ENCODE results near the gene KNTC1.
"Not testable (repeated sequence)": the region's sequence is repeated elsewhere in the genome, so short reads cannot be mapped to it uniquely, and the experiment has no call there.

Gene KNTC1

GRCh38 chr12:122526683-122527477 lies at the start of gene KNTC1, which contains the start of gene RSRC2:
KNTC1 (plus strand) TSS chr12:122527249; CDS start chr12:122530064, 2,815 bp downstream.
RSRC2 (minus strand) TSS chr12:122526936; CDS start chr12:122526853, 83 bp downstream.
- DNase-seq, result peak; percentile 99 to 100

GRCh38 chr12:122480753-122481152 lies 46.3 kb upstream of the KNTC1 start:
- no peak for DNase-seq

- no peak for DNase-seq
Observed at GRCh38 chr12:122481861-122482260, 45.2 kb upstream of the KNTC1 start.

GRCh38 chr12:122483969-122484368 lies 43.1 kb upstream of the KNTC1 start:
- no peak for DNase-seq

GRCh38 chr12:122484385-122484784 lies 42.7 kb upstream of the KNTC1 start:
- DNase-seq, result not testable (repeated sequence)

GRCh38 chr12:122486360-122486759 lies 40.7 kb upstream of the KNTC1 start:
- DNase-seq, result not testable (repeated sequence)

GRCh38 chr12:122486805-122487426 lies 40.1 kb upstream of the KNTC1 start:
- DNase-seq, result no peak

- DNase-seq, result not testable (repeated sequence)
Observed at GRCh38 chr12:122487807-122488206, 39.2 kb upstream of the KNTC1 start.

GRCh38 chr12:122489038-122489437 lies 38.0 kb upstream of the KNTC1 start:
- no peak for DNase-seq

- no peak for DNase-seq
Observed at GRCh38 chr12:122491991-122492390, 35.1 kb upstream of the KNTC1 start.

GRCh38 chr12:122493222-122493621 lies 33.8 kb upstream of the KNTC1 start:
- not testable (repeated sequence) for DNase-seq

- DNase-seq, result no peak
Observed at GRCh38 chr12:122495258-122495657, 31.8 kb upstream of the KNTC1 start.

- peak; percentile 30 to 58 for DNase-seq
Observed at GRCh38 chr12:122499991-122500684, 26.9 kb upstream of the KNTC1 start.

GRCh38 chr12:122500685-122501488 lies 26.2 kb upstream of the KNTC1 start, which contains the start of gene ZCCHC8:
ZCCHC8 (minus strand) TSS chr12:122500932; CDS start chr12:122500840, 92 bp downstream.
- DNase-seq, result peak; percentile 99

GRCh38 chr12:122501489-122501989 lies 25.5 kb upstream of the KNTC1 start:
- peak; percentile 78 to 81 for DNase-seq

- DNase-seq, result no peak
Observed at GRCh38 chr12:122503147-122503751, 23.8 kb upstream of the KNTC1 start.

GRCh38 chr12:122503783-122504590 lies 23.1 kb upstream of the KNTC1 start:
- no peak for DNase-seq

GRCh38 chr12:122505419-122506051 lies 21.5 kb upstream of the KNTC1 start:
- DNase-seq, result no peak

- DNase-seq, result no peak
Observed at GRCh38 chr12:122506393-122506938, 20.6 kb upstream of the KNTC1 start.

GRCh38 chr12:122508163-122508562 lies 18.9 kb upstream of the KNTC1 start:
- no peak for DNase-seq
